ENCODE results near the gene RTF1.

DNA sequence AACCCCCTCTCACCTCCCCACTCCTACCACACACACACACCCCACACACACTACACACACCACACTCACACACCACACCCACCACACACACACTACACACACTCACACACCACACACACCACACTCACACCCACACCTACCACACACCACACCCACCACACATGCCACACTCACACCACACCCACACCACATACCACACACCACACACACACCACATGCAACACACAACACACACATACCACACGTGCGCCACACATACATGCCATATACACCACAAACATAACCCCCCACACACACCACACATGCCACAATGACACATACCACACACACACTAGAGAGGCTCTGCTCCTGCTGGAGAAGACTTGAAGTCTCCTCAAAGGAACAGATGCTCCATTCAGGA lies 70.9 kb downstream of the RTF1 start:
- TF ChIP-seq, protein P1, sequence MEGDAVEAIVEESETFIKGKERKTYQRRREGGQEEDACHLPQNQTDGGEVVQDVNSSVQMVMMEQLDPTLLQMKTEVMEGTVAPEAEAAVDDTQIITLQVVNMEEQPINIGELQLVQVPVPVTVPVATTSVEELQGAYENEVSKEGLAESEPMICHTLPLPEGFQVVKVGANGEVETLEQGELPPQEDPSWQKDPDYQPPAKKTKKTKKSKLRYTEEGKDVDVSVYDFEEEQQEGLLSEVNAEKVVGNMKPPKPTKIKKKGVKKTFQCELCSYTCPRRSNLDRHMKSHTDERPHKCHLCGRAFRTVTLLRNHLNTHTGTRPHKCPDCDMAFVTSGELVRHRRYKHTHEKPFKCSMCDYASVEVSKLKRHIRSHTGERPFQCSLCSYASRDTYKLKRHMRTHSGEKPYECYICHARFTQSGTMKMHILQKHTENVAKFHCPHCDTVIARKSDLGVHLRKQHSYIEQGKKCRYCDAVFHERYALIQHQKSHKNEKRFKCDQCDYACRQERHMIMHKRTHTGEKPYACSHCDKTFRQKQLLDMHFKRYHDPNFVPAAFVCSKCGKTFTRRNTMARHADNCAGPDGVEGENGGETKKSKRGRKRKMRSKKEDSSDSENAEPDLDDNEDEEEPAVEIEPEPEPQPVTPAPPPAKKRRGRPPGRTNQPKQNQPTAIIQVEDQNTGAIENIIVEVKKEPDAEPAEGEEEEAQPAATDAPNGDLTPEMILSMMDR (IDR thresholded peaks at IDR 0.05): no peak
- no peak for TF ChIP-seq ZFX (IDR thresholded peaks at IDR 0.05; ENCODE audit: borderline replicate concordance)

All from 22Rv1 (cell line).